Measurements from ENCODE around the gene GNA12.

The GNA12 gene

DNA sequence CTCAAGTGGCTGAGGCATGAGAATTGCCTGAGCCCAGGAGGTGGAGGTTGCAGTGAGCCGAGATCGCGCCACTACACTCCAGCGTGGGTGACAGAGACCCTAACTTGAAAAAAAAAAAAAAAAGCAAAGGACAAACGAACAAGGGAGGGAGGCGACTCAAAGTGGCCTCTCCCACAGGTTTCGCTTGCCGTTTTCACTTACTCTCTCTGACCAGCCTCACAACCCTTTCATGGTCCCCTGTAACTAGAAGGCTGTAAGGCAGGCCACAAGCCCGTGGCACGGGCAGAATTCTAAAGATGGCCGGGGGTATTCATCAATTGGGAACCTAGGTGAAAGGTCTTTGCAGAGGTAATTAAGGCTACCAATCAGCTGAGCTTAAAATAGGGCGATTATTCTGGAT, 25.5 kb downstream of the GNA12 start:
- DNase-seq (ENCODE audit: low read depth in 2 of 2): no peak

DNA sequence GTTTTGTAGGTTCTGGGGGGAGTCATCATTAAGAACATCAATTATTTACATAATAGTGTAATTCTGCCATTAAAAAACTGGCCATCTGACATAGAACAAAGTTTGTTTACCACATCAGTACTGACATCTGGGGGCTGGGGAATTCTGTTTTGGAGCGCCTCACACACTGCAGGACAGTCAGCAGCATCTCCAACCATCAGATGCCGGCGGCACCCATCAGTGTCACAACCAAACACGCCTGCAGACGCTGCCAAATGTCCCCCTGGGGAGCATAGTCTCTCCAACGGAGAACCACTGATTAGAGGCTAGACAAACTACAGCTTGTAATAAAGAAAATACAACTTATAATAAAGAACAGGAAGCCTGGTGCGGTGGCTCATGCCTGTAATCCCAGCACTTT, 26.0 kb downstream of the GNA12 start:
- no peak for DNase-seq (ENCODE audit: low read depth in 2 of 2)

DNA sequence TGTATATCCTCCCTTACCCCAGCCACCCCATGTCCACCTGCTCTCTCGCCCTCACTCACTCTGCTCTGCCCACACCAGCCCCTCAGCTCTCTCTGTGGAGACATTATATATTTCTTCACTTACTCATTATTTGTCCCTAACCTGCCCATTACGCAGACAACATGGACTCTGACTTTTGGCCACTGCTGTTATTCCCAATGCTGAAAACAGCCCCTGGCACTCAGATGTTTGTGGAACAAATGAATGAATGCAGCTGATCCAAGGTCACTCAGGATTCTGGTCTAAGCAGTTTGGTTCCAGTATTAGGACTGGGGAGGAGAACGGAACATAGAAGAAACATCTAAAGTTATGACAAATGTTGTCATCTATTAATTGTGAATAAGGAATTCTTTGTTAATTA, 26.7 kb downstream of the GNA12 start:
- no peak for DNase-seq (ENCODE audit: low read depth in 2 of 2)

DNA sequence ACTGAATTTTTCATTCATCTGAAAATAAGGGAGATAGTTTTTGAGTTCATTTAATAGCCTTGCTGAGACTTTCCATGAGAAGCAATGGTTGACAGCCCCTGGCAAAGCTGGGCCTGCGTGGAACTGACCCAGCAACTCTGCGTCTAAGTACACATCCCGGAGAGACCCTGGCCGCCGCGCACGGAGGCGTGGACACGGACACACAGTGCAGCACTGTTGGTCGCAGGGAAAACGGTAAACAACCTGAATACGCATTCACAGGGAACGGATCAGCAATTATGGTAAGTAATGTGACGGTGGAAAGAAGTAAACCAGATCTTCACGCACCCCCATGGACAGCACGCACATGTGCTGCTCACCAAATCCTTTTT, 28.2 kb downstream of the GNA12 start:
- no peak for DNase-seq (ENCODE audit: low read depth in 2 of 2)

DNA sequence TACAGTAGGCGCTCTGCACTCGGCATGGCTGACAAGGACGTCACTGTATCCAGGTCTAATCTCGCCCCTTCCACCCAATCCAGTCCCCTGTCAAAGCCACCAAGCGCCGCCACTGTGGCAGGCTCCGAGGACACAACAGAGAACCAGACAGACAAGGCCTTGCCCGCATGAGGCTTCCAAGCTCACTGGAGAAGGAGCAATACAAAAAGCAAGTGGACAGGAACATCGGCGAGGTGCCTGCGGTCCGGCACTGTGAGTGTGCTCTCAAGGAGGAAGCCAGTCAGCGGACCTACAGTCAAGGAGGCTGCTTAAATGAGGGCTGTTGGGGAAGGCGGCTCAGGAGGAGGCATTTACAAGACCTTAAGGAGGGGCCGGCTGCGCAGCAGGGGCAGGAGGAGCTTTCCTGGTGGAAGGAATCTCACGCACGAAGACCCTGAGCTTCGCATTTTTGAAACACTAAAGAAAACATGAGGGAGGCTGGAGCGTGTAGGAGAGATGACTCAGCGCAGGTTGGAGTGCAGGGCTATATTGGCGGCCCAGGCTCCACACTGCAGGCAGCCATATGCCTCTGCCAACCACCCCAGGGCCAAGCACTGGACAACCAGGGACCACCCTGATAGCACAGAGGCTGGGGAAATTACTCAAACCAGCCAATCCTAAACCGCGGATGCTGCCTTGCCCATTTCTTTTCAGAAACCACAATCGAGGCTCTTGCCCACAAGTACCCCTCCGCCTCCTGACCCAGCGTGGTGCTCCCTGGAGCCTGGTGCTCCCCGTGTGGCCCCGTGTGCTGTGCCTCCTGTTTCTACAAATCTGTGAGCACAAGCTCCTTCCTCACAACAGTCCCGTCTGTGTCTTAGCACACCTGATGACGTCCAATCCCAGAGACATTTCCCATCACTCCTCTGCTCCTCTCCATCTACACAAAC, 28.9 kb downstream of the GNA12 start:
- DNase-seq (ENCODE audit: low read depth in 2 of 2): no peak

DNA sequence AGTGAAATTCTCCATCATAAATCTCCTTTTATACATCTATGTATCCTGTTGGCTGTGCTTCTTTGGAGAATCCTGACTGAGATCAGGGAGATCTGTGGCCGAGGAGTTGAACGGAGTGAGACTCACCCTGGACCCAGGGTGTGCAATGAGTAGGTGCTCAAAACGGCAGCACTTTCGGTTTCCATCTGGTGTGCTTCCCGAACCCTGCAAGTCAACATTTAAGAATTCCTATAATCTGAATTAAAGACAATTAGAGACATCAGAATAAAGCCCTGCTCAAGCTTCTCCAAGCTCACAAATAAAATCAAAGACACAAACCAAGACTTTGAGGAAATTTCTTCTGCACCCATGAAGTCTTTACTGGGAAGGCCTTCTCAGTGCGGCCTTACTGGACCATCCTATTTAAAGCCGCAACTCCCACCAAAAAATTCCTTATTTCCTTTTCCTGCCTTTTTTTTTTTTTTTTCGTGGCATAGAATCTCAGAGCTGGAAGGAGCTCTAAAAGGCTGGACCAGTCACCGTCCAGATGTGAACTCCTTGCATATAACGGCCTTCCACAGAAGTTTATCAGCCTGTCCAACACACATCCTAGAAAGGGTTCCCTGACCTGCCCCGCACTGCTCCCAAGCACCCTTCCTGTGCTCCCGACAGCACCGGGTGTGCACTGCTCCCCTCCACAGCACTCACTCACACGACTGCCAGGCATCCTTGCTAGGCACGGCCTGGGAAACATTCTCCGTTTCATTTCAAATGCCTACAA, 29.7 kb downstream of the GNA12 start:
- no peak for DNase-seq (ENCODE audit: low read depth in 2 of 2)

DNA sequence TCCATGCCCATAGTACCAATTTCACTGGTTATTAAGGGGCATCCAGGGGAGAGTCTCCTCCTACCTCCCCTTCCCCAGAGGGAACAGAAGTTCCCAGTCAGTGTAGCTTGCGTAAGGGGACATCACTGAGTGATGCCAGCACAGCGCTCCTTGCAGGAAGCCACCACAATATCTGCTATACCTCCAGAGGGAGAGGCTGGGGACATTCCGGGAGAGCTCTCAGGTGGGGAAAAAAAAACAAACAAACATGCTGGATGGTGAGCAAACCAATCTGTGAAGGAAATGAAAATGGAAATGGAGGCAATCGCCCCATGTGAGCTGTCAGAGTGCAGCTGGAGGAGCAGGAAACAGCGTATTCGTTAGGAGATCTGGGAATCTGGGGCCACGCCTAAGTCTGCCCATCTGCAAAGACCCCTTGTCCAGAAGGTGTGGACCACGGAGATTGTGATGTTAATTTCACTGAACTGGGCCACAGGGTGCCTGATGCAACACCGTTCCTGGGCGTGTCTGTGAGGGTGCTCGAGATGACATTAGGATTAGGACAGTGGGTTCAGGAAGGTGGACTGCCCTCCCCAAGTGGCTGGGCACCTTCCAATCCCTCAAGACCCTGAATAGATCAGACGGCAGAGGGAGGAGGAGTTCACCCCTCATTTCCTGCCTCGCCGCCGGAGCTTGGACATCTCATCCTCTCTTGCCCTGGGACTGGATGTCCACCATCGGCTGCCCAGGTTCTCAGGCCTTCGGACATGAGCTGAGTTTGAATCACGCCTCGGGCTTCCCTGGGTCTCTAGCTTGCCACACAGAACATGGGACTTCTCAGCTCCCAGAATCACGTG, 30.5 kb downstream of the GNA12 start:
- no peak for DNase-seq (ENCODE audit: low read depth in 2 of 2)

DNA sequence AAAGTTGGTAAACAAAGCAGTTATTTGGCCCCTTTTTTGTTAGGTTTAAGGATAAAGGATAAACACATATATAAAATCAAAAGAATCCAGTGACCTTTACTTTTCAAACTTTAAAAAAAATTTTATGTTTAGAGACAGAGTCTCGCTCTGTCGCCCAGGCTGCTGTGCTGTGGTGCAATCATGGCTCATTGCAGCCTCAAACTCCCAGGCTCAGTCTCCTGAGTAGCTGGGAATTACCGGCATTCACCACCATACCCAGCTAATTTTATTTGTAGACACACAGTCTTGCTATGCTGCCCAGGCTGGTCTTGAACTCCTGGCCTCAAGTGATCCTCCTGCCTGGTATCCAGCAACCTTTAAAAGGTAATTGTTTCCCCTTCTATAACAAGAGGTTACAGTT, 31.3 kb downstream of the GNA12 start:
- DNase-seq (ENCODE audit: low read depth in 2 of 2): no peak

DNA sequence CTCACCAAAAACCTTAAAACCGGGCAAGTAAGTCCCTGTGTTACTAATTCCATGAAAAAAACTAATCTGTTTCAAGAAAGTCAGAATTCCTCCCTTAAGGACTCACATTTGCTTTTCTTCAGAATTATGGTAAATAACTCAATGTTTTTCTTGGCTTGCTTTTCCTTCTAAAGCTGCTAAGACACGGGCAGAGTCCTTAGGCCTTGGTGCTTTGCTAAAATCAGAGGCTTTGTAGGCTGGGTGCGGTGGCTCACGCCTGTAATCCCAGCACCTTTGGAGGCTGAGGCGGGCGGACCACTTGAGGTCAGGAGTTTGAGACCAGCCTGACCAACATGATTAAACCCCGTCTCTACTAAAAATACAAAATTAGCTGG, 32.0 kb downstream of the GNA12 start:
- DNase-seq (ENCODE audit: low read depth in 2 of 2): no peak

DNA sequence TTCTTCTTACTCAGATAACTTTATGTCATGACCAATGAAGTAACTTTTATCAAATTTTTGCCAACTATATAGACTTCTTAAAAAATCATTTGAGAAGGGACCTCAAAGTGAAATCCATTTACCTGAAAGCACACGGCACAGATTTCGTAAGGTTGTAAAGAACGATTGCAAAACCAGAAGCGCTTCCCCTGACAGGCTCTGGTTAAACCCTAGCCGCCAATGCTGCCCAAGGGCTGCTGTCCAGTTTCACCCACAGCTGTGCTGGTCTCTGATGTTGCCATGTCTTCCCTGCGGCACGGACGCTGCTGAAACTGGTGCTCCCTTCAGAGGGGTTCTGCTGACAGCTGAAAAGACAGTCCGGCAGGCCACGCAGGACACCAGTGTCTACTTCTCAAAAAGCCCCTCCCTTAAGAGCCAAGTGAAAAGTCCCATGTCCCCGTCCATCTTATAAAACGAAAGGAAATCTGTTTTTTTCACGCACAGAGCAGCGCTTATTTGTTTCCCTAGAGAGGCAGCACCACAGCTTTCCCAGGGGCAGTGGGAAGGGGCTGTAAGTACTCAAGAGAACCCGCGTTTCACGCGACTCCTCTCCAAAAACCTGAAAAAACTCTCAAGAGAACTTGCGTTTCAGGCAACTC, 32.5 kb downstream of the GNA12 start:
- DNase-seq (ENCODE audit: low read depth in 2 of 2): no peak

DNA sequence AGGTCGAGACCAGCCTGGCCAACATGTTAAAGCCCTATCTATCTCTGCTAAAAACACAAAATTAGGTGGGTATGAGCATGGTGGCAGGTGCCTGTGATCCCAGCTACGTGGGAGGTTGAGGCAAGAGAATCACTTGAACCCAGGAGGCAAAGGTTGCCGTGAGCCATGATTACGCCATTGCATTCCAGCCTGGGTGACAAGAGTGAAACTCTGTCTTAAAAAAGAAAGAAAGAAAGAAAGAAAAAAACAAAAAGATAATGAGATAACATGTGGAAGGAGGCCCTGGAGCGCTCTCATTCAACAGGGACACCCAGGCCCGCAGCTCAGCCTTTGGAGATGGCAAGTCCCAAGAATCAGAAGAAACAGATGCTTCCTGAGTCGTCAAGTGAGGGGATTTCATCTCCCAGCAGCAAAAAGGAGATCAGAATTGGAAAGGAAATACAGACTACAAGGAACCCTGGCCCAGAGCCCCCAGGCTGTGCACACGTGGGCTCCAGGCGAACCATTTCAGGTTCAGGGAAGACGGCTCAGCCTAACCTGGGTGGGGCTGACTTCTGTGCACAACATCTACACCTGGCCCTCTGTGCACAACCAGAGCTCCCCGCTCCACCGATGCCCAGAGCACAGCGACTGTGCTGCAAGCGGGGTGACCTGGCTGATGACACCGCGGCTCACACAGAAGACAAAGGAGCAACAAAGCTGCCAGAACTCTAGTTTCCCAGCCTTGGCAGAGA, 33.3 kb downstream of the GNA12 start:
- no peak for DNase-seq (ENCODE audit: low read depth in 2 of 2)

DNA sequence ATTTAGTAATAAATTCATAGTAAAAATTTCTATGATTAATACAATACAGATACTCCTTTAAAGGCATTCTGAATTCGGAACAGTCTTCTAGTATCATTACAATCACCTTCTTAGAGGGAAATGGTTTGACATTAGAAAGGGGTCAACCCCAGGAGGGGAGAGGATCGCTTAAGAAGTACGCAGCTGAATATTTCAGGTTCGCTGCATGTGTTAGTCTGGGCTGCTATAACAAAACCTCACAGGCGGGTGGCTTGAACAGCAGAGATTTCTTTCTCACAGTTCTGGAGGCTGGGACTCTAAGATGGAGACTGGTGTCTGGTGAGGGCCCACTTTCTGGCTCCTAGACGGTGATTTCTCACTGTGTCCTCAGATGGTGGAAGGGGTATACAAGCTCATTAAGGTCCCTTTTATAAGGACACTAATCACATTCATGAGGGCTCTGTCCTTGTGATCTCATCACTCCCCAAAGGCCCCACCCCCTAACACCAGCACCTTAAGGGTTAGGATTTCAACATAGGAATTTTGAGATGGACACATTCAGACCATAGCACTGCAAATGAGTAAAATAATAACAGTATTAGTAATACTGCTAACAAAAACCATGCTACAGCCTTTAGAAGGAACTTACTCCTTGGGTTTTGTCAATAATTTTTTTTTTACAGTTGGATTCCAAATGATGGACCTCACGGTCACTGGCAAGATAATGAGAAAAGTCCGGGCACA, 34.0 kb downstream of the GNA12 start:
- DNase-seq (ENCODE audit: low read depth in 2 of 2): no peak

DNA sequence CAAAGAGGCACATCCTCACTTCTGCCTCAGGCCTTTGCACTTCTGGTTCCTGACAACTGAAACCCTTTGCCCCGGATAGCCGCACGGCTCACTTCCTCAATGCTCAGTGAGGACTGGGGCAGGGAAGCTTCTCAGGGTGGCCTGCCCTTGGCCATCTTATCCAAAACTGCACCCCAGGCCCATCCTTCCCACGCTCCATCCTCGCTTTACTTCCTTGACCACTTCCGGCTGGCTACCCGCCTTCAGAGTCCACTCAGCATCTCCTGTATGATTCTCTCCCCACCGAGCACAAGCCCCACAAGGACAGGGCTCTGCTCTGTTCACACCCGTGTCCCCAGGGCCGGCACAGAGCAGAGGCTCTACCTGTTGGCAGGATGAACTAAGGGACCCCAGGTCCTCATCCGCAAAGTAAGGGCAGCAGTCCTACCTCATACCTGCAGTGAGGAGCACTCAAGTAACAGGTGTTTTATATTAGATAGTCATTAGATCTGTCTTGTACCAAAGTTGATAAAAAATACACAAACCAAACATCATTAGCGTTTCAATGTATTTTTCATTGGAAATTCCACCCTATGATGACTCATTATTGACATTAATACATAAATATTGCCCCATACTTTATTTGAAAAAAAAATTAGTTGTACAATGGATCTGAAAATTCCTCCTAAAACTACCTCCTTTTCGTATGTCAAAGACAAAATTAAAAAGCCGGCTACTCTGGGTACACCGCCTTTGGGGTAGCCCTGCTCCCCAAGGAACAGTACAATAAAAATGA, 35.0 kb downstream of the GNA12 start:
- no peak for DNase-seq (ENCODE audit: low read depth in 2 of 2)

DNA sequence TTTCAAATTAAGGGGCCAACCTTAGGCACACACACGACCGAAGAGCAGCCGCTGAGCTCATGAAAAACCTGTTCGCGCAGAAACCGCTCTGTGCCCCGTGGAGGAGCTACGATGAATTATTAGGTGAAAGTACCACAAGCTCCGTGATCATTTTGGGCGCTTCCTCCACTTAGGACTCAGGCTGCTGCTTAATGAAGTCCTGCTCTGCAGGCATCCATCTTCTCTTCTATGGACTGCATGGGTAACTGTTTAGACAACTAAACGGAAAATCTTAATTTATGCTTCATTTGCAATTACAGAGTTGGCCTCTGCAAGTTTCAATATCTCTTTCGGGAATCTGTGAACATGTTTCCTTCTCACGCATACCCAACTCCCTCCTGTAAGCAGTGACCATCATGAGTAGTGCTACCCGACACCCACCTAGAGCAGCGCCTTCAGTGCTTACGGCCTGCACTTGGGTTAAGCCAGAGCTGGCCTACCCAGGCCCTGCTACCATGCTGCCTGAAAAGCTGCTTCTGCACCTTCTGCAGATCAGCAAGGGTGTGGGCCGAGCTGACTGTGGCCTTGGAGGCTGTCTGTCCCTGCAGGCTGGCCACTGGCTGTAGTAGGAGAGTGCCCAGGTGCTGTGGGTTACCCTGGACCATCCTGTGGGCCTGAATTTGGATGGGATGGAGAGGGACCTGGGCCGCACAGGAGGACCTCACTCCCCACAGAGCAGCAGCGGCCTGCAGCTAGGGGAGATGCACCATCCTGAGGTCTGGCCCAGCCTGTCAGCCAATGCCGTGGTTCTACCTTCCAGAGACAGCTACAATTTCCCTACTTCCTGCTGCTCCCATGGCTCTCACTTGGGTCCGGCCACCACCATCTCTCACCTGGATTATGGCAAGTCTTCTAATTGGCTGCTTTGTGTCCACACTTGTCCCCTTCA, 36.0 kb downstream of the GNA12 start:
- no peak for DNase-seq (ENCODE audit: low read depth in 2 of 2)

DNA sequence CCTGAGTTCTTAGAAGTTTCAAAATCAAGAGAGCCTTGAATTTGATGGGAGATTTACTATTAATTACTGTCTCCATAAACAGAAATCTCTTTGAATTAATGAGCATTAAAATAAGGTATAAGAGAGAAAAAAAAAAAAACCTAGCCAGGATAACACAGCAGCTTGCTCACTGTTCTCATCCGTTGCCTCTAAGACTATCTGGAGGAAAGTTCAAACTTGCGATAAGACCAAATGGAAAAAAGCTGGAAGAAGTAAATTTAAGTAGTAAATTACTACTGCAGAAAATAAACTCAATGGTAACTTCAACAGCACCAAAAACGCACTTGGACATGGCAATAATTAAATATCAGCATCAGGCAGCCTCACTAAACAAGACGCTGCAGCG, 36.7 kb downstream of the GNA12 start:
- DNase-seq (ENCODE audit: low read depth in 2 of 2): no peak

DNA sequence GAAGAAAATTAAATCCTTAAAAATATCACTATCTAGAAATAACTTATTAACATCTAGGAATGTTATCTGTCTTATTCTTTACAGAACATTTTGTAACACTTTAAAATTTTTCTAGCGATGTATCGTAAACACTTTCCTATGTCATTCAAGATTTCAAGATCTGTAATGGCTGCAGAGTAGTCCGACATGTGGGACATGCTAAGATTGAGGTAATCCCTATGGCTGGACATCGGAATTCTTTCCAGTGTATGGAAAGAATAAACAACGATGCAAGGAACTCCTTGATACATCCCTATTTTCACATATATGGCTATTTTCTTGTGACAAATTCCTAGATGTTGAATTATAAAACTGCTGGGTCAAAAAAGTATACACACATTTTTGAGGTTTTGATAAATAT, 37.5 kb downstream of the GNA12 start:
- DNase-seq (ENCODE audit: low read depth in 2 of 2): no peak

DNA sequence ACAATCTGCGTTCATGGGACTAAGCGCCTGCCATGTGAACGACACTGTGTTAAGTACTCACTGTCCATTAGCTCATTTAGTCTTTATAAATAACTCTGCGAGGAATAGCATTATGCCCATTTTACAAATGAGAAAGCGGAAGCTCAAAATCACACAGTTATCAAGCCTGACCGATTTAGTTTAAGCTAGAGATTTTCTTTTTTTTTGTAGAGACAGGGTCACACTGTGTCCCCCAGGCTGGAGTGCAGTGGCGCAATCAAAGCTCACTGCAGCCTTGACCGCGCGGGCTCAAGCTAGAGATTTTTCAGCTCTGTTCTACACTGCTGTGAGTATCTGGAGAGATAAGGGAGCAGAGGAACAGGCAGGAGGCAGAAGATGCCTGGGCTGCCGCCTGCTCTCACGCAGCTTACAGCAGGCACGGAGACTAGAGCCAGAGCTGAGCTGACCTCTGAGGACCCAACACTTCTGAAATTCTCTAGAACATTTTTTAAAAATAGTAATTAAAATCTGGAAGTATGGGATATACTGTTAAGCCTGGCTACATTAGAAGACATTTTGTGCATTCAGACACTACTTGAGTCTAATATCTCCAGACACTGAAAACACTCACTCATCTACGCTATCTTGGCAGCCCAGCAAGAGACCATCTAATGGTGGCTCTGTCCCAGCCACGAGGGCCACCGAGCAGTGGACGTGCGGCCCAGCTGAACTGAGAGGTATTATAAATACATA, 38.7 kb downstream of the GNA12 start:
- DNase-seq (ENCODE audit: low read depth in 2 of 2): no peak

DNA sequence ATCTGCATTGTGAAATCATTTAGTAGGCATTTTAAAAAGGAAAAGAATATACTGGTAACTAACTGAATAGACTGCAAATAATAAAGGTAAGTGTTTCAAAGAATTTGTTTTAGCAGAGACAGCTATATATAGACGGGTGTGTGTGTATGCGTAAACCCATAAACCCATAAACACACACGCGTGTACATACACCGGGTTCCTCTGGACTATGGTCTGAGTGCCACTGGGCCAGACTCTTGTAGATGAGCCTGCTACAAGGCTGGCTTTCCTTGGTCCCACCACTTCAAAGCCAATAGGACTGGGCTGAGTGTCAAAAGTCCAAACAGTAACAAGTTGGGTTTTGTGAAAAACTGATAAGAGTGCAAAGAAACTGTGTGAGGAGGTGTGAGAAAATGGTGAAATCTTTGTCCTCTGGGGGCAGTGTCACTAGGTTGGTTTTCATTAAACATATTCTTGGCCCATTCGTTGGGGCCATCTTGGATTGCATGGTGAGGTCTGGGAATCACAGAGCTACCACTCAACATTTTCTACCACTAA, 39.8 kb downstream of the GNA12 start:
- no peak for DNase-seq (ENCODE audit: low read depth in 2 of 2)
